ENCODE measurements around the gene TMEM208. TPM values are rescaled to one million over a fixed set of nuclear protein-coding genes. Genes with fewer than 3 reads are reported as not detected.
A peak's percentile ranks its signal among the peaks of the same experiment; 100 is the strongest.

The TMEM208 gene
- total RNA-seq: 33.1 TPM
- long read RNA-seq, transcript TMEM208-201 (6 exons, 793 nt): major isoform, 32 of 40 reads
- long read RNA-seq, partial matches to known transcripts: 3 of 40 reads
- long read RNA-seq, other reads (novel, unspliced or antisense): 0 of 40 reads

GRCh38 chr16:67226804-67227566 is at the start of gene TMEM208:
Gene TMEM208, plus strand, starts transcription at chr16:67227130. Its CDS starts 89 bp downstream, at chr16:67227219.
- TF ChIP-seq, protein P1, sequence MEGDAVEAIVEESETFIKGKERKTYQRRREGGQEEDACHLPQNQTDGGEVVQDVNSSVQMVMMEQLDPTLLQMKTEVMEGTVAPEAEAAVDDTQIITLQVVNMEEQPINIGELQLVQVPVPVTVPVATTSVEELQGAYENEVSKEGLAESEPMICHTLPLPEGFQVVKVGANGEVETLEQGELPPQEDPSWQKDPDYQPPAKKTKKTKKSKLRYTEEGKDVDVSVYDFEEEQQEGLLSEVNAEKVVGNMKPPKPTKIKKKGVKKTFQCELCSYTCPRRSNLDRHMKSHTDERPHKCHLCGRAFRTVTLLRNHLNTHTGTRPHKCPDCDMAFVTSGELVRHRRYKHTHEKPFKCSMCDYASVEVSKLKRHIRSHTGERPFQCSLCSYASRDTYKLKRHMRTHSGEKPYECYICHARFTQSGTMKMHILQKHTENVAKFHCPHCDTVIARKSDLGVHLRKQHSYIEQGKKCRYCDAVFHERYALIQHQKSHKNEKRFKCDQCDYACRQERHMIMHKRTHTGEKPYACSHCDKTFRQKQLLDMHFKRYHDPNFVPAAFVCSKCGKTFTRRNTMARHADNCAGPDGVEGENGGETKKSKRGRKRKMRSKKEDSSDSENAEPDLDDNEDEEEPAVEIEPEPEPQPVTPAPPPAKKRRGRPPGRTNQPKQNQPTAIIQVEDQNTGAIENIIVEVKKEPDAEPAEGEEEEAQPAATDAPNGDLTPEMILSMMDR (IDR thresholded peaks at IDR 0.05): peak; percentile 34
- peak within 1 kb of the TSS; percentile 89 for H3K4me3 ChIP-seq
- intact Hi-C loops (cut with DNase I): no loop called here
- no peaks in the 10 kb centered on the region for H3K27me3 ChIP-seq (ENCODE audit: low read depth)
- DNase-seq (peak; percentile 97), ATAC-seq (peak; percentile 97 to 98)
- peak within 1 kb of the TSS; percentile 79 for H3K27ac ChIP-seq
- H3K4me1 ChIP-seq: peaks cover 31% of the 10 kb centered on the region
- no peaks in the 10 kb centered on the region for H3K9me3 ChIP-seq
- H3K36me3 ChIP-seq: peaks cover 41% of the 10 kb centered on the region

GRCh38 chr16:67177743-67178699 is 48.9 kb upstream of the TMEM208 start:
- intact Hi-C loops (cut with DNase I): no loop called here
- Histone ChIP-seq H3K27me3 (ENCODE audit: low read depth) (no peaks in the 10 kb centered on the region), H3K4me1 (peaks cover 71% of the 10 kb centered on the region), H3K27ac (peak overlapping the region; percentile 60), H3K9me3 (no peaks in the 10 kb centered on the region), H3K36me3 (peaks cover 7% of the 10 kb centered on the region), H3K4me3 (peak overlapping the region; percentile 55)
- peak; percentile 78 to 81 for ATAC-seq
- TF ChIP-seq, protein P1 (IDR thresholded peaks at IDR 0.05): peak; percentile 19
- peak; percentile 91 for DNase-seq

DNA sequence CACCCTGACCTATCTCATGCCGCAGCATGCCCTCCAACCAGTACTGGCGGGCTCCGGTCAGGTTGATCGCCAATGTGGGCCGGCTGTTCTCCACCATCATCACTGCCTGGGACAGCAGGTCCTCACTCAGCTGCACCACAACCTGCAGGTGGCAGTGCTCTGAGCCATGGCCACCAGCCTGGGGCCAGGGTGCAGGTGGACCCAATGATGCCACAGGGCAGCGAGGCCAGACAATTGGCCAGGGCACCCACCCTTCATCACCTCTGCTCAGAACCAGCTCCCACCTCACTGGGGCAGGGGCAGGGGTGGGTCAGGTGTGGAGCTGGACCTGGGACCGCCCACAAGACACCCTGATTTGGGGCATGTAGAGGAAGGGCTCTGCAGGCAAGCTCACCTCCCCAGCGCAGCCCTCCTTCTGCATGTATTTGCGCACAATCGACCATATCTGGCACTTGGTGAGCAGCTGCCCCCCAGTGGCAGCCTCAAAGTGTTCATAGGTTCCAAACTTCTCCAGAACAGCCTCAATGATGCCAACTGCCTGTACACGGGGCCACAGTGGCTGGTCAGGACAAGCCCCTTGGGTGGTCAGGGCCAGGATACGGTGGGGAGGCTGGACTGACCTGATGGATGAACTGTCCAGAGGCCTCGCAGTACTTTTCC is 47.4 kb upstream of the TMEM208 start:
- Histone ChIP-seq H3K4me1 (peaks cover 65% of the 10 kb centered on the region), H3K27me3 (ENCODE audit: low read depth) (no peaks in the 10 kb centered on the region), H3K9me3 (no peaks in the 10 kb centered on the region), H3K4me3 (no peak overlapping the region), H3K36me3 (peaks cover 7% of the 10 kb centered on the region), H3K27ac (no peak overlapping the region)
- TF ChIP-seq, protein P1 (IDR thresholded peaks at IDR 0.05): no peak
- DNase-seq: no peak
- no peak for ATAC-seq
- intact Hi-C loops (cut with DNase I): no loop called here

DNA sequence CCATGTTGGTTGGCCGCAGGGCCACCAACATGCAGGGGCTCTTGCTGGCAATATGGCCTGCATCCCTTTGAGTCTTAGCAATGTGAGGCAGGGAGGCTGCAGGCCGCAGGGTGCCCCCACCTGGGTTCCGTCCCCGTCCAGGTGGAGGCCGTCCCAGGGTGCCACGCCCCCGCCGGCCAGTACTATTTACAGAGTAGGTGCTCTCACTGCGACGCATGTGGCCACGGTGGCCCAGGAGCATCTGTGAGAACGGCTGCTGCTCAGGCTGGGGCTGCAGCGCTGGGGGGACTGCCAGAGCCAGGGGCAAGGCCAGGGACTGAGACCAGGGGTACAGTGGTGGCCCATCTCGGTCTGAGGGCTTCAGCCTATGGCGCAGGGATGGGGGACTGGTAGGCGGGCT is 46.8 kb upstream of the TMEM208 start:
- intact Hi-C loops (cut with DNase I): no loop called here
- no peaks in the 10 kb centered on the region for H3K9me3 ChIP-seq
- H3K27me3 ChIP-seq (ENCODE audit: low read depth): no peaks in the 10 kb centered on the region
- peaks cover 65% of the 10 kb centered on the region for H3K4me1 ChIP-seq
- TF ChIP-seq, protein P1 (IDR thresholded peaks at IDR 0.05): no peak
- ATAC-seq (no peak), DNase-seq (no peak)
- peaks cover 3% of the 10 kb centered on the region for H3K36me3 ChIP-seq
- no peak overlapping the region for H3K27ac ChIP-seq
- H3K4me3 ChIP-seq: no peak overlapping the region

- H3K4me1 ChIP-seq: peaks cover 70% of the 10 kb centered on the region
- no peak for DNase-seq
- ATAC-seq: no peak
- TF ChIP-seq, protein P1 (IDR thresholded peaks at IDR 0.05): no peak
- no peaks in the 10 kb centered on the region for H3K9me3 ChIP-seq
- intact Hi-C loops (cut with DNase I): no loop called here
- H3K36me3 ChIP-seq: no peaks in the 10 kb centered on the region
- no peak overlapping the region for H3K4me3 ChIP-seq
- H3K27me3 ChIP-seq (ENCODE audit: low read depth): no peaks in the 10 kb centered on the region
- H3K27ac ChIP-seq: no peak overlapping the region
Measured at GRCh38 chr16:67181346-67181745, 45.6 kb upstream of the TMEM208 start.
